Measurements from ENCODE around the gene IGSF11. TPM values are rescaled to one million over a fixed set of nuclear protein-coding genes. Genes with fewer than 3 reads are reported as not detected.

Gene IGSF11
- total RNA-seq, 1 donor from 2014 or later = 0.08 TPM

GRCh38 chr3:118951089-118951488 lies 83.6 kb downstream of the IGSF11 start:
- no peak for ATAC-seq
- DNase-seq (ENCODE audit: low spot score) = no peak

DNA sequence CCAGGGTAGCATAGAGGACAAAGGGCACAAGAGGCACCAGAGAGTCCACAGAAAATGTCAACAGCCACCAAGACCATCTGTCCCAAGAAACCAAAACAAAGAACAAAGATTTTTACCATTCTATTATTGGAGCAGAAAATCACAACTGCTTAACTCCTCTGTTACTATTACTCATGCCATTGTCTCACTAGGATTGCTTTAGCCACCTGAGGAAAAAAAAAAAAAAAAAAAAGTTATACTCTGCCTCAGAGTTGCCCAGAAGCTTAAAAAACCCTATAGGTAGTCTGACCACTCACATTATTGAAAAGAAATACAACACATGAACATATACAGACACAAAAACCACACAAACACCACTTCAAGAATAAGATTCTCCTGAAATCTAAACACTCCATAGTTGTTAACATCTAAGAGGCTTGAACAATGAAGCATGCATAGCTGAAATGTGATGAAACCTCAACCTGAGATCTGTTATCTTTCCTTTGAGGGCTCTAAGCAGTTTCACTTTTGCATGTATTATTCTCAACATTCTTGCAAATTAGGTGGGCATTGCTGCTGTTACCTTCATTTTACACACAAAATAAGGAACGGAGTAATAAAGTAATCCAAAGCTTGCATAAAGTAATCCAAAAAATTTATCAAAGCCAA lies 85.4 kb downstream of the IGSF11 start:
- no peak for ATAC-seq
- DNase-seq (ENCODE audit: low spot score) = no peak

DNA sequence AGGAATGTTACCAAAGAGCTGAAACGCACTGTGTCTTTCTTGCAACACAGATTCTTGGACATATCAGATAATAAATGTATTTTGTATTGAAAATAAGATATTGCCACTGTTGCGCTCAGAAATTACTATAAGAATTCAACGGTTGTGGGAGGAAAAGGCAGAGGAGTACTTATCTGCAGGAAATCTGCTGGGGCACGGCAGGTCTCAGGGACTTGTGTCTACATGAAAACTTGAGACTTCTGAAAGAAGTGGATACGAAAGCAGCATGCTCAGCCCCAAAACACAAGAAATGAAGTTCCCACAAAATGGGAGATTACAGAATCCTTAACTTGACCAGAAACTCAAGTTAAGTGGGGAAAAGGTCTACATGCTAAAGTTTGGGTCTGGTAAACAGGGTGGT lies 86.5 kb downstream of the IGSF11 start:
- DNase-seq (ENCODE audit: low spot score) (no peak), ATAC-seq (no peak)

DNA sequence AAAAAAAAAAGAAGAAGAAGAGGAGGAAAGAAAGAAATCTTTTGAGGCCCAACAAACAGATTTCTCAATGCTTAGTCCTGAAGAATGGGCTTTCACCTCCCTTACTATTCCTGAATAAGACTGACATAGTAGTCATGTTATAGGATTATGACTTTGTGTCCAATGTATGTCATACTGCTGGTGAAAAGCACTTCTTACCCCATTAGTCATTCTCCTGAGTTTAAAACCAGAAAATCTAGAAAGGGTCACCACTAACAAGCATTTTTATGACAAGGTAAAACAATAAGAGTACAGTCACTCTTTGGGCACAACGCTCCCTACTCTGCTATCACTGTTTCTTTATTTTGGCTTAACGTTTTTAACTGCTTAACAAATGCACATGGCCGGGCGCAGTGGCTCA lies 88.2 kb downstream of the IGSF11 start:
- ATAC-seq = no peak

GRCh38 chr3:118945834-118946233 lies 88.8 kb downstream of the IGSF11 start:
- DNase-seq (ENCODE audit: low spot score) = no peak
- ATAC-seq = no peak

More for the DNA sequence above, 88.2 kb downstream of the IGSF11 start:
- DNase-seq (ENCODE audit: low spot score) = no peak

DNA sequence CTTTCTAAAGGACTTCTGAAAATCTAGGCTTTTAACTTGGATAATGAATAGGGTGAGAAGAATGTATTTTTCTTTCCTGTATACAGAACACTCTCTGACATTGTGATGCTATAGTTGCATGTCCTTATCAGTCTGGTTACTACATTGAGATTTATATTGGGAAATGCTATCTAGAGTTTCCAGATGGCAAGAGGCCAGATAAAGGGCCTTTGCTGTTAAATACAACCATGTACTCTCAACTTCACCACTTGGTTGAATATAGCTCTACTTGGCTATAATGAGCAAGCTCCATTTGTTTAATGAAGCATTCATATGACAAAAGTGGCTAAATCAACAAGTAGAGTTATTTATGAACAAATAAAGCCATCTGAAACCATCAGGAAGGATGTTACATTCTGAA lies 91.0 kb downstream of the IGSF11 start:
- DNase-seq (ENCODE audit: low spot score) = no peak
- ATAC-seq = no peak

DNA sequence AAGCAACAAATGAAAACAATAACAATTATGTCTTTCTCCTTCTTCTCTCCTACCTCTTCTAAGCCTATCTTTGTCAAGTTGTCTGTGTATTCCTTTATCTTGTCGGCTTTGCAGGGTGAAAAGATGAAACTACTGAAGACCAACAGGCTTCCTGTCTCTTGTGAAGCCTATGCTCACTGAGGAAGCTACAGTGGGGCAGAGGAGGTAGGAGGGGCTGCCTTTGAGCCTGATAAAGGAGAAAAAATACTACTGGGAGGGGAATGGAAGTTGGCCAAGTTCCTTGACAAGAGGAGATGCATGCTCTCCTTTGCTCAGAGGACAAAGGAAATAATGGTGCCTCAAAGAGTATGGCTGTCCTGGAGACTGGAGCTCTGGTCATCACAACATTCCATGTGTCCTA lies 92.0 kb downstream of the IGSF11 start:
- ATAC-seq (no peak), DNase-seq (ENCODE audit: low spot score) (no peak)

- ATAC-seq = no peak
- no peak for DNase-seq (ENCODE audit: low spot score)
Measured at GRCh38 chr3:118942195-118942594, 92.5 kb downstream of the IGSF11 start.

GRCh38 chr3:118941236-118941635 lies 93.4 kb downstream of the IGSF11 start:
- ATAC-seq = no peak
- DNase-seq (ENCODE audit: low spot score) = no peak

- ATAC-seq (no peak), DNase-seq (ENCODE audit: low spot score) (no peak)
Measured at GRCh38 chr3:118938183-118938961, 96.3 kb downstream of the IGSF11 start.

DNA sequence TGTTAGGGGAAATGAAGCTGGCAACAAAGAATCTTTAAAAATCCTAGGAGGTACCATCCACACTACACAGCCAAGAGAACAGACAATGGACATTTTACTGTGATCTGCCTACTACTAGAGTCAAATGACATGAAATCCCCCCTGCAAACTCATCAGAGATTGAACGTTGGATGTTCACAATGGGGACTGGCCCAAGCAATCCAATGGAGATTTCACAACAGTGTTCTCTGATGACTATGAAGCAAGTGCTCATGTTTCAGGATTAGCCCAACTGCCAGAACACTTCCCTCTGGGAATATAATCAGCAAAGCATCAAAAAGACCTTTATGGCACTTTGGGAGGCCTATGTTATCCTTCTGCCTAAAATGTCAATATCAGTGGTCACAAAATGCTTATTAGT lies 97.8 kb downstream of the IGSF11 start:
- ATAC-seq = no peak

GRCh38 chr3:118932822-118933558 lies 101.7 kb downstream of the IGSF11 start:
- DNase-seq (ENCODE audit: low spot score) (peak; percentile 48), ATAC-seq (peak; percentile 80)

More for the DNA sequence above, 97.8 kb downstream of the IGSF11 start:
- DNase-seq (ENCODE audit: low spot score) = no peak

- no peak for DNase-seq (ENCODE audit: low spot score)
- no peak for ATAC-seq
Measured at GRCh38 chr3:118931996-118932395, 102.7 kb downstream of the IGSF11 start.

GRCh38 chr3:118927449-118927848 lies 107.2 kb downstream of the IGSF11 start:
- DNase-seq (ENCODE audit: low spot score) = no peak
- no peak for ATAC-seq

DNA sequence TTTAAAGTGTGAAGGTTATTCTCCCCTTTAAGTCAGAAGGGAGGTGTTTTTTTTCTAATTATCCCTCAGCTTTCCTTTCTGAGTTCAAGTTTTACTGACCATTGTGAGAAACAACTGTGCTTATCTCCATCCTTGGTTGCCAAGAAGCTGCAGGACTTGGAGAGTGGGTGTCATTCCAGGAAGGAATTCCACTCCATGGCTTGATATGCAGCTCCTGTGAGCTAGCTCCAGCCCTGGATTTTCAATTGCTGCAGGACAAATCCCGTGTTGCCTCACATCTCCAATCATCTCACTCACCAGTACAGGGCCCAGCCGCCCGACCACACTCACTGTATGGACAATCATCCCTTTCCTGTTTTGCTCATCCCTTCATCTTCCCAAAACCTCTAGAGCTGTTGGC lies 122.5 kb downstream of the IGSF11 start:
- ATAC-seq (no peak), DNase-seq (ENCODE audit: low spot score) (no peak)

DNA sequence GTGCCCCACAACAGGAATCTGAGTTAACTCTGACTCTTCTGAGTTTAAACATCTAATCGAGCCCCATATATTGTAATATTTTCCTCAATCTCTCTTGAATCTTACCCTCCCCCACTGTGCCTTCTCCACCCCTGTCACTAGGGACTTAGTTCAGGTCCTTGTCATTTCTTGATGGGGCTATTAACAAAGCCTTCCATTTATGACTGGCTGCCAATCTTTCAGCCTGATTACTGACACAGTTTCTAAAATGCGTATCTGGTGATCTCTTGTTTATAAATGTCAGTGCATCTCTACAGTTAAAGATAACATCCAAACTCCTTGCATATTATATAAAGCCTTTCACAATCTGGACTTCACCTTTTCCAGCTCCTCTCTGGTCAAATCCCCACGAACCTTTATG lies 124.3 kb downstream of the IGSF11 start:
- DNase-seq (ENCODE audit: low spot score) (no peak), ATAC-seq (no peak)

GRCh38 chr3:118909763-118910162 lies 124.9 kb downstream of the IGSF11 start:
- no peak for DNase-seq (ENCODE audit: low spot score)
- ATAC-seq = no peak

DNA sequence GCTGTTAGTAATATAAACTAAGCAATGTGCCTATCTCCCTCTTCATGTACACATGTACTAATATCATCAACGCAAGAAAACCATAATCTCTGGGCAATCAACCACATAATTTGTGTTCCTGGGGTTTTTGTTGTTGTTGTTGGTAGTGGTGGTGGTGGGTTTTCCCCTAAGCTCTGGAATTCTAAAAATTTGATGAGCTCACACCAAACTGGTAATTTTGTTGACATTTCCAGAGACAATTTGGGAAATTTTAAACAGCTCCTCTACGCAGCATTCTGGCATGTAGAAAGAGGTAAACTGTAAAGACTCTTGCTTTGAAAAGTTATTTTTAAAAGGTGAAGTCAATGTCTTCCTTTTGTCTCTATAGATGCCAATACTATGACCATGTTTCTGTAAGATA lies 126.7 kb downstream of the IGSF11 start:
- DNase-seq (ENCODE audit: low spot score) = no peak
- no peak for ATAC-seq

DNA sequence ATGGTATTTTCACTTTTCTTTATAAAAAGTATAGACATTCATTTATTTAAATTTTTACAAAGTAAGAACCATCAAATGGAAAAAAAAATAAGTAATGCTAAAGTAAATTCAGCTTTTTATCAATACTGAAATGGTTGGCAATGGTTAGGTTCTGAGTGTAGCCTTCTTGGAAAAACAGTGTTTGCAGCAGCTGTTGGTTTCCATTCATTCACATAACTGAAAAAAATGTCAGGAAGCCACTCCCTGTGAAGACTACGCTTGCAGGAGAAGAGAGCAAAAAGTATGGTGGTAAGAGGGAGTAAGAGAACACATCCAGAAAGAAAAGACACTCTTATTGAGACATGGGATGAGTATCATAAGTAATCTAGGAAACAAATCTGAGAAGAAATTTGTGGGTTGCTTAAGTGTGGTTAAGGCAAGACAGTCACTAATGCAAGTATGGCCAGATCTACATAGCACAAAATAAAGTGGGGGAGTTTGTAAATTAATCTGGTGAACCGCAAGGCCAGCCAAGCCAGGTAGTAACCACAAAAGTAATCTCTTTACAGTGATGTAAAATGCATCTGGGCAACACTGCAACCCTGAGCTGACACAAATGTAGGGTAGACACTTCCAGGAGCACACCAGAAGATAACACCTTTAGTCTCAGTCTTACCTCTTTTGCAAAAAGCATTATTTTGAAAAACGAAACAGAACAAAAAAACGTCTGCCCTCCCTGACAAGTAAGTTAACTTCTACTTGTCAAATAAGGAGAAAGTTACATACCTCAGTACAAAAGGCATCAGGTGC lies 133.7 kb downstream of the IGSF11 start:
- ATAC-seq (no peak), DNase-seq (ENCODE audit: low spot score) (no peak)

- ATAC-seq (no peak), DNase-seq (ENCODE audit: low spot score) (no peak)
Measured at GRCh38 chr3:118890206-118890605, 144.4 kb downstream of the IGSF11 start.

- DNase-seq (ENCODE audit: low spot score) (no peak), ATAC-seq (no peak)
Measured at GRCh38 chr3:118889691-118890090, 145.0 kb downstream of the IGSF11 start.

All from left lobe of liver (tissue), 2 donors.